GM21737 (cell line): ENCODE measurements around the gene PITPNC1.
"Not testable (repeated sequence)": the region's sequence is repeated elsewhere in the genome, so short reads cannot be mapped to it uniquely, and the experiment has no call there.

ENCODE experiments used
- ATAC-seq: cut with Tn5 transposase; IDR thresholded peaks from one replicate; pipeline ENCODE4 v1.9.1; 2021; ENCODE audit warnings: mild to moderate bottlenecking, moderate library complexity; ENCODE audit not compliant: unreplicated experiment

The PITPNC1 gene

DNA sequence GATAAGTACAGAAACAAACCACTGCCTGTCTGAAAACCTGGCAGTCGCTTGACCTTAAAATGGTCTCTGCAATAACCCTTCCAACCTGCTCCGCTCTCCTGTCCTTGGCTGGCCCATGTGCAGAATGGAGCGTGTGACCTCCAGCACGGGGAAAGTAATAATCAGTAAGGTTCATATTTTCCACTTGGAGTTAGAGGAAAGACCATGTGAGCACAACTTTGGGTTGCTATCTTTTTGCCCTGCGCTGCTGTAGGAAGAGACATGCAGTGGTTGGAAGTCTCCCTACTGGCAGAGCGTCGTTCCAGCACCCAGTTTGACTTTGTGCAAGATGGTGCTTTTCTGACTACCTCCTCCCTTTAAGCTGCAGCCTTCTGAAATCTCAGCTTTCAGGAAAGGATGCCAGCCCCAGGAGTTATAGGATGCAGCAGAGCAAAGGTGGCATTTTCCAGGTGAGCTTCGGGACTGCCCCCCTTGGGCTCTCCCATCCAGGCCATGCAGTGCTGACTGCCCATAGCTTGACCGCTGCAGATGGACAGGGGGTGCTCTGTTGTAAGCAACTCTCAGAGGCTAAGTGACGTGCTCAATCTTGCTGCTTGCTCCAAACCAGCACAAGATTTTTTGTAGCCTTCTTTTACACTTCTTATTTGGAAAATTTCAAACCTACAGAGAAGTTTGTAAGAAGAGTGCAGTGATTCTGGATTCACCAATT is 230.0 kb downstream of the PITPNC1 start:
- no peak for ATAC-seq

DNA sequence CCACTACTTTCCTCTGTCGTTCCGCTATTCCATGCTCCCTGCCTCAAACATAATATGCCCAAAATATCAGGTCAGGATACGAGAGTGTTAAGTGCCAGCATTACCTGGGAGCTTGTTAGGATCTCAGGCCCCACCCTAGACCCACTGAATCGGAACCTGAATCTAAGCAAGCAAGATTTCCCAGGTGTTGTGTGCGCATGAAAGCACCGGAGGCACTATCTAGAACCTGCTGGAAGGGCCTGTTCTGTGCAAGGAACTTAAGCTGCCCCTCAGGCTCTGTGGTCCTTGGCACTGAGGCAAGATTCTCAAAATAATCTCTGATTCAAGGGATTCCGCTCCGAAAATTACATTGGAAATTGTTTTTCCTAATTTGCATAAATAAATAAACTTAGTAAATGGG is 233.0 kb downstream of the PITPNC1 start:
- no peak for ATAC-seq

DNA sequence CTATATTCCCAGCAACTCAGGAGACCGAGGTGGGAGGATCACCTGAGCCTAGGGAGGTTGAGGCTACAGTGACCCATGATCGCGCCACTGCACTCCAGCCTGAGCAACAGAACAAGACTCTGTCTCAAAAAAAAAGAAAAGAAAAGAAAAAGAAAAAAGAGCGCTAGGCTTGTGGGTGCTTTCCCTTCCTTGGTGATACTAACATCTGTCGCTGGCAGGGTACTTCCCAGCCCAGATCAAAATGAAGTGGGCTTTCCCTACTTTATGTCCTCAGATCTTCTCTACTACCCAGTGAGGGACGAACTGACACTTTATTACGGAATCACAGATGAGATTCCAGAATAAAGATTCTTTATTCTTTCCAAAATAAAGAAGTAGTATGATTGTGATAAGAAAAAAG is 236.9 kb downstream of the PITPNC1 start:
- no peak for ATAC-seq

DNA sequence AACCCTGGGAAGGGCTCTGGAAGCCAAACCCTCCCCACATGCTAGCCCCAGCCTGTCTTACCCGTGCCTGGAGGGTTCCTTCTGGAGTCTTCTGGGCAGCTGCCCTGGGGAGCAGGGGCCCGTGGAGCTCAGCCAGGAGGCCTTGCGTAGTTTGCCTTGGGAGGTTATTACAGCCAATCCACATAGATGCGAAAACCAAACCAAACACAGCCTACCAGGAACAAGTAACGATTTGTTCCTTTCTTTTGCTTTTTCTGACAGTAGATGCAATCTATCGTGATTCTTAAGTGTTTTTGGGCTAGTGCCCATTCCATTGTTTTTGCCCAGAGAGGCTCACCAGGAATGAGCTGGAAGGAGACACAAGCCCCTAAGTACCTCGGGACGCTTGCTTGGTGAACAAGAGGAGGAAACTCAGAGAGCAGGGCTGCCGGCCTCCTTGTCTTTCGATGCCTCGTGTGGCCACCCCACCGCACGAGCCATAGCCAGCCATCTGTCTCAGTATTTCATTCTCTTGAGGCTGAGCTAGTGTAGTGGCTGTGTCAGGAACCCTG is 238.0 kb downstream of the PITPNC1 start:
- no peak for ATAC-seq

DNA sequence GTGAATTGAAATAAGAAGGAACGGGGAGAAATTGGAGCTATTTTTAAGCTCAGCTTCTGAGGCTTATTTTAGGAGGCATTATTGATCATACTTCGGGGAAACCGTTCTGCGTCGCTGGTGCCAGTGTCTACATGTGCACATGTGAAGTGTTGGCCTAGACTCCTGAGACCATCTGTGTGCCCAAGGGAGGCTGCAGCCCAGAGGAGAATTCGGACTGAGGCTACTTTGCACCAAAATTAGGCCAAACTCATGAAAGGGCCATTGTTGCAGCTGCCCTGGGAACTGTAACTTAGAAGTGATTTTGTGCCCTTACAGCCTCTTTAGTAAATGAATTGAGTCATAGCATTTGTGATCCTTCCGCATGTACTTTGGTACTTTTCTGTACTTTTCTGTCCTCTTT is 238.7 kb downstream of the PITPNC1 start:
- ATAC-seq = no peak

DNA sequence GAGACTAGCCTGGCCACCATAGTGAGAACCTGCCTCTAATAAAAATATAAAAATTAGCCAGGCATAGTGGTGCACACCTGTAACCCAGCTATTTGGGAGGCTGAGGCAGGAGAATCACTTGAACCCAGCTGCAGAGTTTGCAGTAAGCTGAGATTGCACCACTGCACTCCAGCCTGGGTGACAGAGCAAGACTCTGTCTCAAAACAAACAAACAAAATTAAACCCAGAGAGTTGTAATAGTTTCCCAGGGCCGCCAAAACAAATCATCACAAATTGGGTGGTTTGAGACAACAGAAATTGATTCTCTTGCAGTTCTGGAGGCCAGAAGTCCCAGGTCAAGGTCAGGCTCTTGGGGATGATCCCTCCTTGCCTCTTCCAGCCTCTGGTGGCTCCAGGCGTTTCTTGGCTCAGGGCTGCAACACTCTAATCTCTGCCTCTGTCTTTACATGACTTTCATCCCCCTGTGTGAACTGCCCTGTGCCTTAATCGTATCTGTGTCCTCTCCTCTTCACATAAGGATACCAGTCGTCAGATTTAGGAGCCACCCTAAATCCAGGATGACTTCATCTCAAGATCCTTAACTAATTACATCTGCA is 240.3 kb downstream of the PITPNC1 start:
- ATAC-seq = no peak

DNA sequence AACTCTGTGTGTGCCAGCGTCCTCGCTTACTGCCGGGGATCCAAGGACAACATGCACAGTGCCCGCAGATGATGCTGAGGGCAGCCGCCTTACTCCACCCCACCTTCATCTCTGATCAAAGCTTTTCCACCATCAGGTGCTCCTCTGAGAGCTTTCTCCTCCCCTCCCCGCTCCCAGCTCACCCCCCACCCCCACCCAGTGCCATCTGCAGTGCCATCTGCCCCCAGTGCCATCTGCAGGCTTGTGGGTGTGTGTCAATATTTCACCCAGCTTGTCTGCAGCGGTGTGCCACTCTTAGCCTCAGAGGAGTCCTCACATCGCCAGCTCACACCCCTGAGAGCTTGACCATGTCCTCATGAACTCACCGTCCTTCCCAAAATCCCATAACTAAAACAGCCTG is 242.5 kb downstream of the PITPNC1 start:
- ATAC-seq = no peak

DNA sequence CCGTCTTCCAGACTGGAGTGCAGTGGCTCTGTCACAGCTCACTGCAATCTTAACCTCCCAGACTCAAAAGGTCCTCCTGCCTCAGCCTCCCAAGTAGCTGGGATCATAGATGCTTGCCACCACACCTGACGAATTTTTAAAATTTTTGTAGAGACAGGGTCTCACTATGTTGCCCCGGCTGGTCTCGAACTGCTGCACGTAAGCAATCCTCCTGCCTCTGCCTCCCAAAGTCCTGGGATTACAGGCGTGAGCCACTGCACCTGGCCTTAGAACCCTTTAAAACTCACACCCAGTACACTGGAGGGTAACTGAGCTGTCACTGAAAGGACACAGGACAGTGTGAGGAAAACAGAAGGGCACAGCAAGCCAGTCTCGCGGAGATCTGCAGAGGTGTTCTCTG is 243.0 kb downstream of the PITPNC1 start:
- no peak for ATAC-seq

DNA sequence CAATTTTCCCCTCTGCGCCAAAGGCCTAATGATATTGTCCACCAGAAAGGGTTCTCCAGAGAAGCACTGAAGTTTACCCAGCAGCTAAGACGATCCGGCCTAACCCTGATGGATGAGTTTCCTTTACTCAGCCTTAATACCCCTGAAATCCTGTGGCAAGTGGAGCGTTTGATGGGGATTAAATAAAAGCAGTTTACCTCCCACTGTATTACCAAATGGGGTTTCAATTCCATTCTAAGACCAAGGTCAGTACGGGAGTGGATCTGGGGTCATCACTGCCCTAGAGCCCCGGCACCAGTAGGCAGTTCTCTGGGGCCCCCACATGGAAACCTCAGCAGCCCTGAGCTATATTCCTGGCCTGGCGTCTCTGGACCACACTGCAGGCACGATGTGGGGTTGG is 243.6 kb downstream of the PITPNC1 start:
- no peak for ATAC-seq

DNA sequence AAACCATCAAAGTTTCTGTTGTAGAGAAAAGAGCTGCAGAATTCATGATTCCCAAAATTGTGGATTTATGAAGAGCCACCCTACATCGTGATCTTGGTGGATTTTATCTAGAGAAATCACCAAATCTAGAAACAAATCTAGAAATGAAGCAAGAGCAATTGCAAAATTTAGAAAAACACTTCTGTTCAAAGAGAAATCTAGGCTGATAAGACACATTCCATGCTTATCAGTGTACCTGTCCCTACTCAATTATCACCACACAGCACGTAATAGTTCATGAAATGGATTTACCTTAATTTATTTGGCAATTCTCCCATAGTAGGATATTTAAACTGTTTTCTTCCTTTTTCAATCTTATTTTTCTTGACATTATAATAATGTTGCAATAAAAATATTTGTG is 246.7 kb downstream of the PITPNC1 start:
- ATAC-seq = no peak

DNA sequence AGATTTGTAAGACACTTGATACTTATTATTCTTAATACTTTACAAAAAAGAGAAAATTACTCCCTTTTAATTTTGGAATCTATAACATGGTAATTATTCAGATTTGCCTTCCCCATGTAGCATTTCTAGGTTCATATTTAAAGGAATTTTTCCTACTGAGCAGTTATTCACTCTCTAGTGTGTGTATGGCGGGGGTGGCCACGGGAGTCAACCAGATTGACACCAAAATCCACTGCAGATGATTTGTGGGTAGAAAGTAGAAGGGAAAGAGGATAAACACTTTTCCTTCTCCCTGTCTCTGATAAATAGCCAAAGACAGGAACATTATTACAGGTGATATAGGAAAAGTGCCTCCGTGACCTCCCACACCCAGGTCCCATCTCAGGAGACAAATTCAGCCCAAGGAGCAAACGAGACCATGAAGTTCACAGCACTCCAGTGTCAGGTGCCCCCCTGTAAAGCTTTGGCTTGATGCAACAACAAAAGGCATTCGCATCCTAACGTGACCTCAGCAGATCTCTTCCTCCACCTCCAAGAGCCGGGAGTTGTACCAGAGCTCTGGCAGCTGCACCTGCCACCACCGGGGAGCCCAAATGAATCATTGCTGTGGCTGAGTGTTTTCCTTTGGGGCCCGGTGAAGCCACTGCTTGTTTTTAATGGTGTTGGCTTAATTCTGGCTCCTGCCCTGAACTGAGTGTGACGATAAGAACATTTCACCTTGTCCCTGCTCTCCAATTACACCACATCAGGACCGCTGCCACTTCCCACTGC is 248.0 kb downstream of the PITPNC1 start:
- ATAC-seq = no peak

DNA sequence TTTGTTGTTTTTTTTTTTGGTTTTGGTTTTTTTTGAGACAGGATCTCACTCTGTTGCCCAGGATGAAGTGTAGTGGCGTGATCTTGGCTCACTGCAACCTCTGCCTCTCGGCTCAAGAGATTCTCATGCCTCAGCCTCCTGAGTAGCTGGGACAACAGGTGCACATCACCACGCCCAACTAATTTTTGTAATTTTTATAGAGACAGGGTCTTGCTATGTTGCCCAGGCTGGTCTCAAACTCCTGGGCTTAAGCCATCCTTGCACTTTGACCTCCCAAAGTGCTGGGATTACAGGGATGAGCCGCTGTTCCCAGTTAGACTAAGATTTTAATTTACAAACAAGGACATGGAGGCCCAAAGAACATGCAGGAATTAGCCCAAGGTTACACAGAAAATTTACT is 248.9 kb downstream of the PITPNC1 start:
- ATAC-seq = no peak

DNA sequence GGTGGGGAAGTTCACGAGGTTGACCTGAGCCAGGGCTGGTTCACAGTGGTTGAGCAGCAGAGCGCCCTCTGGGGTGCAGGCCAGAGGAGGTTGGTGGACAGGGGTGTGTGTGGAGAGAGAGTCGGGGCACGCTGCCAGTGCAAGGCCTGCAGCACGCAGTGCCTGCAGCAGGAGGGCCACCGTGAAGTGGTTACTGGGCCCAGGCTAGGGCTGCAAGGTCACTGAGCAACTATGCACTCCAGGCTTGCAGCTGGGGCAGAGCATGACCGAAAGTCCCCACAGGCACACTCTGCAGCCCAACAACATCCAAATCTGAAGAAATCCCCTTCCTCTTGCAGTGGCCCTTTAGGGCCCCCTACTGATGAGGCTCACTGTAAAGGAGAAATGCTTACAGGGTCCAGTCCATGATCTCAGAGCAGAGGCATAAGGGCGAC is 251.5 kb downstream of the PITPNC1 start:
- no peak for ATAC-seq

DNA sequence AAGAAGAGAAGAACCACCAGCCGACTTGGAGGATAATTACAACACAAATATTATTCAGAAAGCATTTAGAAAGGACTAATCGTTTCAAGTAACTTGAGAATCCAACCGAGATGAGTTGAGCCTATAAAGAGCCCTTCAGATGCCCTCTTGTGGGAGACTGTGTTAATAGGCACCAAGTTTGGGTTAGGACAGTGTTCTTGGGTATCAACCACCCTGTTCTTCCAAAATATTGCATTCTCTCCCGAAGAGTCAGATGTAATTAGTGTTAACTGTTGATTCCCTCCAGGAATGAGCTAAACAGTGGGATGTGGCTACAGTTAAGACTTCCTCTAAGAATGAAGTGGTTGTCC is 252.9 kb downstream of the PITPNC1 start:
- ATAC-seq = no peak

DNA sequence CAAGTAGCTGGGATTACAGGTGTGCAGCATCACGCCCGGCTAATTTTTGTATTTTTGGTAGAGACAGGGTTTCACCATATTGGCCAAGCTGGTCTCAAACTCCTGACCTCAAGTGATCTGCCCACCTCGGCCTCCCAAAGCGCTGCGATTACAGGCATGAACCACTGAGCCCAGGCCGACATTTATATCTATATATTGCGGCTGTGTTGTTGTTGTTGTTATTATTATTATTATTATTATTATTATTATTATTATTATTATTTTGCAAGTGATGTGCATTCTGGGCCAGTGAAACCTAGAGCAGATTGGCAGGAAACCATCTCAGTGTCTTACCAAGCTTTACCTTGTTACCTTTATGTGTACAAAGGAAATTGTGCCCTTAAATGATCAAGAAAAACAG is 253.8 kb downstream of the PITPNC1 start:
- not testable (repeated sequence) for ATAC-seq

DNA sequence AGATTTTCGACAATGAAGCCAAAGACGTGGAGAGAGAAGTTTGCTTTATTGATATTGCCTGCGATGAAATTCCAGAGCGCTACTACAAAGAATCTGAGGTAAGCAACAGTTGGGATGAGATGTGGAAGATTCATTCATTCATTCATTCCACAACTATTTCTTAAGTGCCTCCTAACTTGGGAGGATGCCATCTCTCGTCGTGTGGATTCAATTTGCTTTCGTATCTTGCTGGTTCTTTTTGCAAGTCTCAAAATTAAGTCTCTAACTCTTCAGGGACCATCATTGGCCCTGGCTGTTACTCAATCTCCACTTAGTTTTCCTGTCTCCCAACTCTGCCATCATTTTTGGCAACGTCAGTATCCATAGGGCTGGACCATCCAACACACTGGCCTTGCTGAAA is 255.1 kb downstream of the PITPNC1 start:
- ATAC-seq = no peak

DNA sequence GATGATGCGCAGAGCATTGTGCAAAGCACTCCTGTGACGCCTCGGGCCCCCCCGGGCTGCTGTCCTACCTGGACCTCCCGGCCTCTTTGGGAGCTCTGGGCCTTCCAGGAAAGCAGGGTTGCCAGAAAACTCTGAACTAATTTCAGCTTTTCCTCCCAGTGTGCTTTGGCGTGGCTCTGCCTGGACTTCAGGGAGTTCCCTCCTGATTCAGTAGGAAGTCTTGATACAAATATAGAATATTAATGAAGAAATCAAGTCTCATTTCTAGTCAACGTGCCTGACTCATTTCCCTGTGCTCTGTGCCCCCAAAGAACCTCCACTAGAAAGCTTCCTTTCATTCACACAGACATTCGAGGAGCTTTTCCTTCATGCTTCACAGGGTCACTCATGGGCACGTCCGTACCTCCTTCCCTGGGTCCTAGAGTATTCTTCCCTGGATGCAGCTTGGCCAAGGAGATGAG is 256.7 kb downstream of the PITPNC1 start:
- no peak for ATAC-seq

DNA sequence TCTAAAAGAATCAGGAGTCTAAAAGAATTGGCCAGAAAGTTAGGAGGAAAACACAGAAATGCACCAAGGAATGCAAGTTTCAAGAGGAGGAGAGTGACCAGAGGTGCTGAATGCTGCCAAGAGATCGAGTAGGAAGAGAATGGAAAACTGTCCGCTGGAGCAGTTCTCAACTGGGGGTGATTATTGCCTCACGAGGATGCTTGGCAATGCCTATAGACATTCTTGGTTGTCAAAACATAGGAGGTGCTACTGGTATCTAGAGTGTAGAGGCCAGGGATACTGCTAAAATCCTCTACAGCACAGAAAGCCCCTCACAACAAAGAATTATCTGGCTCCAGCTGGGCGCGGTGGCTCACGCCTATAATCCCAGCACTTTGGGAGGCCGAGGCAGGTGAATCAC is 258.6 kb downstream of the PITPNC1 start:
- no peak for ATAC-seq

DNA sequence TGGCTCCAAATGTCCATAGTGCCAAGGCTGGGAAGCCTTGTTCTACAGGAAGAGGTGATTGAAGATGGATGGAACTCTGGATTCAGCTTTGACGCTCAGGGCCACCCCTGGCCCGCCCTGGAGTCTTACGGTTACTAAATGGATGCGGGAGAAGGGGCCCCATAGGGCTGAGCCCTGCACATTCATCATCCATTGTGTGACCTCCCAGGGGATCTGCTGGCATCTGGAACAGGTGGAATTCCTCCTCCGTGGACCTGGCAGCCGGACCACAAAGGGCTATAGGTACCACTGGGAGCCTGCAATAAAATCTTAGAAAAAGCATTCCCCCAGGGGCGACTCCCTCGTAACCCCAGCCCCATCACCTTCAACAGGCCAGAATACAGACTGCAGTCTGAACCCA is 259.2 kb downstream of the PITPNC1 start:
- ATAC-seq = no peak

DNA sequence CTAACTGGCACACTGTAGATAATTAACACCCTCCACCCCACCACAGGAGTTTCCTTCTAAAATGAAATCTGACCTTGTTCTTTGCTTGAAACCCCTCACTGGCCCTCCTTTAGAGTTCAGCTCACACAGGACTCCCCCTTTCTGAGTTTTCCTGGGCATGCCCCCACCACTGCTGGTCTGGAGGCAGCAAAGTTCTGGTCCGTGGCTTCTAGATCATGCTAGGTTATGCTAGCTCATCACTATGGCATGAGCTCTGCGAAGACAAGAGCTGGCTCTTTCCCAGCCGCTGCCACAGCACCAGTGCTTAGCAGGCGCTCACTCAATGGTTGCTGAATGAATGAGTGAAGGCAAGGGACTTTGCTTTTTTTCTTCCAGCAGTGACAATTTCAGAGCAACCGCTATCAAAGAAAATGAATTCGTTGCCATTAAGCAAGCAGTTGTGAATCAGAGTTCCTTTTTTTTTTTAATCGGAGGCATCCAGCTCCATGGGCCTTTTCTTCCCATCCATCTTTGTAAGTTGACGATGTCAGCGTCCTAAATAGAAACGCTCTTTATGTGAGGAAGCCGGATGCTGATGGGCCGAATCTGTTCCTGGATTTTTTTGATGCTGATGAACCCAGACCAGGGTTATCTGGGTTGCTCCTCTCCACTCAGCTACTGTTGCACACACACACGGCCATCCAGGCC is 259.9 kb downstream of the PITPNC1 start:
- ATAC-seq = no peak

DNA sequence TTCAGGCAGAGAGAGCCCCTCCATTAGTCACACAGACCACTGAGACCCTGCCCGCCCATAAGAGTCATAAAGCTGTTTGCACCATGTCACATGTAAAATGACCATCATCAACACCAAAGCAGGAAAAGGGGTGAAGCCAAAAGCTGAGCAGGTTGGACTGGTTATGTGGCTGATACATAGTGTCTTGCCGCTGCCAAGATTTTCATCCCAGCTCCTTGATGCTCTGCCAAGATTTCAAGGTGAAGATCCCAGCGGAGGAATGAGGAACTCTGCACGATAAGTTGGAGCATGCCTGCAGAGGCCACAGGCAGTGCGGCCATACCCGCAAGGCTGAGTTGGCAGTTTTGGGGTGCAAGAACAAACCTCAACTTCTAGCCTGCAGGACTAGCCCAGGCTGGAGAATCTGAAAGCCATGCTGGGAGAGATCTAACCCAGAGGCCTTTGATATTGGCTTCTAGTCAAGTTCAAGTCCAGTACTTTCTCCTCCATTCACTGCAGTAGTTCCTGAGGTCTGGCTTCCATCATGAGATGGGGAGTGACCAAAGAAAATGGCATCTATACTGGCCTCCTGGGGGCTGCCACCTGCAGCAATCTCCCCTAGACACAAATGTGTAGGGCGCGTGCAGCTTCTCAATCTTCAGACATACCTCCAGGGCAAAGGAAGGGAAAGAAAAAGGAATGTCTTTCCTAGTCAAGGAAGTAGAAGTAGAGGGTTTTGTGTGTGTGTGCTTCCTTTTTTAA is 261.0 kb downstream of the PITPNC1 start:
- ATAC-seq = no peak
